Esophagus squamous epithelium (tissue), 4 donors: ENCODE data around the gene ASAP2.

Experiments
- POLR2A ChIP-seq, 4 donors: fragments of 450-650 bp; IDR thresholded peaks; one replicate each; pipeline ENCODE4 v1.6.1; 2017; ENCODE audit warnings: antibody characterized with exemption in 4 of 4, mild to moderate bottlenecking in 4 of 4, moderate library complexity in 3 of 4
- TF ChIP-seq, protein P1 (sequence below), 6 experiments: fragments of 450-650 bp in 4 of 6; fragments of 200-600 bp in 2 of 6; sonication (generic) in 2 of 6; IDR thresholded peaks; one replicate each; pipeline ENCODE4 v1.5.1; 2016 to 2019; ENCODE audit warnings: antibody characterized with exemption in 6 of 6, mild to moderate bottlenecking in 4 of 6, moderate library complexity in 4 of 6

DNA sequence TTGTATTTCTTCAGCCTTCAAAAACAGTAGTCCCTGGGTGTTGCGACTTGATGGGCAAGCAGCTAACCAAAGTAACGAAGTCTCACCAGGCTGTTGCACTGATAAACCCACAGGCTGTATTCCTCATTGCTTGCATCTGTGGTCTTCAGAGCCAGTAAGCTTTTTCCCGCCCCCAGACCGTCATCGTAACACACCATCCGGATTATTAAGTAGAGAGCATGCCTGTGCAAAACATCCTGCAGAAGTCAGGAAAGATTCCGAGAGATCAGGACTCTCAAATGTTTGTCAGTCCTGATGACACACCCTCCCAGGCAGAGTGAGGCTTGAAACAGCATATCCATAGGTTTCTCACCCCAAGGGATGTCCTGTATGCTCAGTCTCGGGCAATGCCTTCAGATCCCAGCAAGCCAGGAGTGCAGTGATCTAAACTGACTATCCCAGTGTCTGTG, 200.8 kb downstream of the ASAP2 start:
- TF ChIP-seq, protein P1, sequence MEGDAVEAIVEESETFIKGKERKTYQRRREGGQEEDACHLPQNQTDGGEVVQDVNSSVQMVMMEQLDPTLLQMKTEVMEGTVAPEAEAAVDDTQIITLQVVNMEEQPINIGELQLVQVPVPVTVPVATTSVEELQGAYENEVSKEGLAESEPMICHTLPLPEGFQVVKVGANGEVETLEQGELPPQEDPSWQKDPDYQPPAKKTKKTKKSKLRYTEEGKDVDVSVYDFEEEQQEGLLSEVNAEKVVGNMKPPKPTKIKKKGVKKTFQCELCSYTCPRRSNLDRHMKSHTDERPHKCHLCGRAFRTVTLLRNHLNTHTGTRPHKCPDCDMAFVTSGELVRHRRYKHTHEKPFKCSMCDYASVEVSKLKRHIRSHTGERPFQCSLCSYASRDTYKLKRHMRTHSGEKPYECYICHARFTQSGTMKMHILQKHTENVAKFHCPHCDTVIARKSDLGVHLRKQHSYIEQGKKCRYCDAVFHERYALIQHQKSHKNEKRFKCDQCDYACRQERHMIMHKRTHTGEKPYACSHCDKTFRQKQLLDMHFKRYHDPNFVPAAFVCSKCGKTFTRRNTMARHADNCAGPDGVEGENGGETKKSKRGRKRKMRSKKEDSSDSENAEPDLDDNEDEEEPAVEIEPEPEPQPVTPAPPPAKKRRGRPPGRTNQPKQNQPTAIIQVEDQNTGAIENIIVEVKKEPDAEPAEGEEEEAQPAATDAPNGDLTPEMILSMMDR (IDR thresholded peaks at IDR 0.05), result no peak
- TF ChIP-seq POLR2A (IDR thresholded peaks at IDR 0.05), result no peak
